CD14-positive monocyte (primary cell): ENCODE results near the gene TDRD3. TPM values are rescaled to one million over a fixed set of nuclear protein-coding genes. Genes with fewer than 3 reads are reported as not detected.

ENCODE experiments used
- DNase-seq, 3 donors: peaks; one replicate each; pipeline ENCODE4 v3.0.0-alpha.2; 2011 to 2022
- H2AFZ ChIP-seq: 2 replicates; pipeline ENCODE4 v1.6.0; 2012; ENCODE audit warnings: mild to moderate bottlenecking, low read depth, low read length, inconsistent platforms; ENCODE audit not compliant: insufficient read depth, poor library complexity, severe bottlenecking
- H3K27ac ChIP-seq, 2 donors: 1 replicate in 1 of 2; 2 replicates in 1 of 2; pipeline ENCODE4 v1.5.1; 2012 to 2013; ENCODE audit warnings: low read length in 2 of 2, control low read depth in 1 of 2, inconsistent platforms in 1 of 2, low read depth in 1 of 2, mild to moderate bottlenecking in 1 of 2
- H3K27me3 ChIP-seq, 2 donors: one replicate each; pipeline versions ENCODE4 v1.6.0 to v1.6.1; 2011 to 2013; ENCODE audit warnings: low read length in 2 of 2; ENCODE audit not compliant: control insufficient read depth in 2 of 2, insufficient read depth in 2 of 2
- H3K36me3 ChIP-seq, 2 donors: replicated peaks in 1 of 2; 1 replicate in 1 of 2; 2 replicates in 1 of 2; pipeline versions ENCODE4 v1.5.1 to v1.6.1; 2012 to 2013; ENCODE audit warnings: low read length in 2 of 2, control low read depth in 1 of 2, inconsistent platforms in 1 of 2, mild to moderate bottlenecking in 1 of 2; ENCODE audit not compliant: insufficient read depth in 2 of 2, control insufficient read depth in 1 of 2
- H3K4me1 ChIP-seq, 2 donors: 1 replicate in 1 of 2; 2 replicates in 1 of 2; pipeline versions ENCODE4 v1.5.1 to v1.6.1; 2012 to 2013; ENCODE audit warnings: low read length in 2 of 2, control low read depth in 1 of 2, inconsistent platforms in 1 of 2, mild to moderate bottlenecking in 1 of 2, moderate library complexity in 1 of 2; ENCODE audit not compliant: insufficient read depth in 2 of 2, control insufficient read depth in 1 of 2
- H3K4me2 ChIP-seq: replicated peaks from 2 replicates; pipeline ENCODE3; 2012; ENCODE audit warnings: low read length, moderate library complexity, mild to moderate bottlenecking; ENCODE audit not compliant: poor library complexity, severe bottlenecking; ENCODE audit errors: extremely low read depth
- H3K4me3 ChIP-seq, 3 experiments: fragments of 200-600 bp in 1 of 3; sonication (generic) in 1 of 3; replicated peaks in 1 of 3; 1 replicate in 2 of 3; 2 replicates in 1 of 3; pipeline ENCODE4 v1.5.1; 2011 to 2013; ENCODE audit warnings: low read length in 3 of 3, mild to moderate bottlenecking in 3 of 3, control low read depth in 2 of 3, low read depth in 2 of 3, inconsistent platforms in 1 of 3, moderate library complexity in 1 of 3
- H3K79me2 ChIP-seq: 2 replicates; pipeline ENCODE4 v1.6.0; 2012; ENCODE audit warnings: mild to moderate bottlenecking, control low read depth, inconsistent platforms, low read length, moderate library complexity; ENCODE audit not compliant: insufficient read depth
- H3K9ac ChIP-seq: 2 replicates; pipeline ENCODE4 v1.6.0; 2017; ENCODE audit warnings: low read length, mild to moderate bottlenecking; ENCODE audit not compliant: insufficient read depth, poor library complexity, severe bottlenecking
- H3K9me3 ChIP-seq, 2 donors: replicated peaks in 1 of 2; 1 replicate in 1 of 2; 2 replicates in 1 of 2; pipeline versions ENCODE4 v1.5.1 to v1.6.1; 2012 to 2013; ENCODE audit warnings: low read length in 2 of 2, control low read depth in 1 of 2; ENCODE audit not compliant: control insufficient read depth in 1 of 2, insufficient read depth in 1 of 2
- H4K20me1 ChIP-seq: 2 replicates; pipeline ENCODE4 v1.6.0; 2012; ENCODE audit warnings: mild to moderate bottlenecking, low read length, control low read depth, moderate library complexity; ENCODE audit not compliant: insufficient read depth
- H3K27ac Mint-ChIP-seq, 7 donors: one replicate each; pipeline ENCODE4 v1.8.0; 2020; ENCODE audit warnings: mild to moderate bottlenecking in 7 of 7, mixed read lengths in 7 of 7, moderate library complexity in 6 of 7, inconsistent platforms in 2 of 7
- H3K27me3 Mint-ChIP-seq, 3 donors: one replicate each; pipeline ENCODE4 v1.8.0; 2021 to 2022; ENCODE audit warnings: low read depth in 3 of 3, mild to moderate bottlenecking in 3 of 3, mixed read lengths in 3 of 3, moderate library complexity in 3 of 3, inconsistent platforms in 1 of 3
- H3K36me3 Mint-ChIP-seq, 2 donors: one replicate each; pipeline ENCODE4 v1.8.0; 2020; ENCODE audit warnings: mixed read lengths in 2 of 2, inconsistent platforms in 1 of 2, mild to moderate bottlenecking in 1 of 2
- H3K4me1 Mint-ChIP-seq: one replicate; pipeline ENCODE4 v1.8.0; 2020; ENCODE audit warnings: mild to moderate bottlenecking, mixed read lengths
- H3K4me3 Mint-ChIP-seq, 2 donors: one replicate each; pipeline ENCODE4 v1.8.0; 2020; ENCODE audit warnings: mild to moderate bottlenecking in 2 of 2, mixed read lengths in 2 of 2, moderate library complexity in 1 of 2
- H3K9me3 Mint-ChIP-seq, 7 donors: one replicate each; pipeline ENCODE4 v1.8.0; 2020 to 2022; ENCODE audit warnings: mixed read lengths in 7 of 7, mild to moderate bottlenecking in 6 of 7, moderate library complexity in 6 of 7, inconsistent platforms in 2 of 7
- CTCF ChIP-seq: fragments of 200-600 bp; IDR thresholded peaks from one replicate; pipeline ENCODE4 v1.8.0; 2022; ENCODE audit warnings: antibody characterized with exemption, mild to moderate bottlenecking
- WGBS: methylation state at CpG from one replicate; pipeline ENCODE4 v1.1.5; 2013; ENCODE audit warnings: missing lambda C conversion rate; ENCODE audit not compliant: insufficient coverage; 5-methylcytosine and 5-hydroxymethylcytosine counted together
- intact Hi-C, 2 donors: fragments of 100-400 bp; cut with micrococcal nuclease; formaldehyde crosslinking; loops; one replicate each; pipeline versions ENCODE4 v1.15.0 to v1.15.1; 2023
- polyA plus RNA-seq, 3 donors: library from polyadenylated mRNA; depleted of rRNA in 1 of 3; unstranded in 2 of 3; stranded (reverse) in 1 of 3; fragments of 300-500 nt in 2 of 3; fragments of >200 nt in 1 of 3; fragmentation: Illumina TruSeq in 2 of 3; gene quantifications; 1 replicate in 2 of 3; 2 replicates in 1 of 3; pipeline ENCODE4 v1.2.3, GENCODE V29; 2012 to 2021

Gene TDRD3
- polyA plus RNA-seq, 3 donors = 2.7 to 4.8 (median 4.7) TPM

DNA sequence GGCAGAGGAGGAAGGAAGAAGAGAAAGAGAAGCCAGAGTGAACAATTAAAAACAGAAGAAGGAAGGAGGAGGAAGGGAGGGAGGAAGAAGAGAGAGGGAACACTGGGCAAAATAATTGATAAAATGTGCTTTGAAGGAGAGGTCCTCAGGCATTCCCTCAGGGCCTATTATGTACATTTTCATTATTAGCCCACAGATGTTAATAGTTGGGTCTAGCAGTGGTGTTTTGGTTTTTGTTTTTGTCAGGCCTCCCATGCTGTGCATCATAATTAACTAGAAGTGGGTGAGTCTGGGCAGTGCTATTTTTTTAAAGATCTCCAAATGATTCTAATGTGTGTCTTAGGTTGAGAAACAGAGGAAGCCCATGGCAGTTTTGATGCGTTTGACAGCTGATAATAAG lies 178.1 kb downstream of the TDRD3 start:
- no peak overlapping the region for H3K27ac Mint-ChIP-seq
- intact Hi-C loops = no loop called here
- no peak for TF ChIP-seq CTCF
- peaks cover 3 to 12% (median 8%) of the 10 kb centered on the region in 7 donors for H3K9me3 Mint-ChIP-seq
- no peaks in the 10 kb centered on the region for H3K4me1 ChIP-seq
- peaks cover 12 to 16% of the 10 kb centered on the region in 2 donors for H3K36me3 Mint-ChIP-seq
- no peaks in the 10 kb centered on the region for H3K4me1 Mint-ChIP-seq
- no peak for DNase-seq
- H4K20me1 ChIP-seq = no peaks in the 10 kb centered on the region
- no peaks in the 10 kb centered on the region for H3K27me3 Mint-ChIP-seq
- H3K9me3 ChIP-seq = no peaks in the 10 kb centered on the region
- H3K36me3 ChIP-seq = no peaks in the 10 kb centered on the region
- H3K4me2 ChIP-seq = no peak overlapping the region
- H3K27me3 ChIP-seq = no peaks in the 10 kb centered on the region
- no peak overlapping the region for H3K4me3 Mint-ChIP-seq
- WGBS = no CpG with 5 or more reads among the region's 1 CpG
- H3K79me2 ChIP-seq = no peaks in the 10 kb centered on the region
- H2AFZ ChIP-seq = no peak overlapping the region
- H3K9ac ChIP-seq = no peak overlapping the region
- H3K4me3 ChIP-seq = no peak overlapping the region
- no peak overlapping the region for H3K27ac ChIP-seq

DNA sequence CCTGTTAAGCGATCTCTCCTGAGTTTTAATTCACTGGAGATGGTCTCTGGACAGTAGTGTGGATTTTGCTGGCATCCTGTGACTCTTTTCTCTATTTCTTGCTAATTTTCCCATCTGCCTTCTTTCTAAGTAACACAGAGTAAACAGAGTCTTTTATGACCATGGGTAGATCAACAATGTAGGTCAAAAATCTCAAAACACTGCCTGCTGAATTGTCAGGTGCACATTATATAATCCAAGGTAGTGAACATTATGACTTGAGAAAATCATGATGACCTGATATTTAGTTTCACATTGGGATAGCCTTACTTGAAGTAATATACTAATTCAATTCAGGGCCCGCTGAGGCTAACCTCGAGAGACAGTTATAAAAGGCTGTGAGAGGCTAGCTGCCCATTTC lies 180.7 kb downstream of the TDRD3 start:
- Mint-ChIP-seq H3K4me1 (no peaks in the 10 kb centered on the region), H3K36me3 (peaks cover 11% of the 10 kb centered on the region in 2 donors), H3K27ac (no peak overlapping the region), H3K4me3 (no peak overlapping the region), H3K27me3 (peaks cover 0 to 2% (median 0%) of the 10 kb centered on the region in 3 donors), H3K9me3 (peaks cover 7 to 16% (median 8%) of the 10 kb centered on the region in 7 donors)
- TF ChIP-seq CTCF = no peak
- Histone ChIP-seq H3K79me2 (no peaks in the 10 kb centered on the region), H3K4me2 (no peak overlapping the region), H3K4me3 (no peak overlapping the region), H3K4me1 (no peaks in the 10 kb centered on the region), H3K27me3 (no peaks in the 10 kb centered on the region), H3K27ac (no peak overlapping the region), H3K36me3 (no peaks in the 10 kb centered on the region), H3K9me3 (peaks cover 0 to 3% of the 10 kb centered on the region in 2 donors), H2AFZ (no peak overlapping the region), H4K20me1 (no peaks in the 10 kb centered on the region), H3K9ac (no peak overlapping the region)
- intact Hi-C loops = no loop called here
- WGBS = no CpG with 5 or more reads among the region's 3 CpGs
- no peak for DNase-seq
